Duodenal mucosa (tissue), 2 donors: ENCODE results near the gene POLR3B.

Source experiments
- H3K27ac ChIP-seq: one replicate; pipeline ENCODE4 v1.7.0; 2013; ENCODE audit warnings: low read depth, low read length
- H3K27me3 ChIP-seq, 2 donors: one replicate each; pipeline ENCODE4 v1.7.0; 2013; ENCODE audit warnings: low read length in 2 of 2, control low read depth in 1 of 2; ENCODE audit not compliant: insufficient read depth in 2 of 2, control insufficient read depth in 1 of 2
- H3K36me3 ChIP-seq, 2 donors: one replicate each; pipeline ENCODE4 v1.7.0; 2013; ENCODE audit warnings: low read length in 2 of 2, control low read depth in 1 of 2; ENCODE audit not compliant: insufficient read depth in 2 of 2, control insufficient read depth in 1 of 2
- H3K4me1 ChIP-seq, 2 donors: one replicate each; pipeline ENCODE4 v1.7.0; 2013; ENCODE audit warnings: low read length in 2 of 2, control low read depth in 1 of 2; ENCODE audit not compliant: insufficient read depth in 2 of 2, control insufficient read depth in 1 of 2
- H3K4me3 ChIP-seq, 2 donors: one replicate each; pipeline ENCODE4 v1.7.0; 2013; ENCODE audit warnings: low read length in 2 of 2, low read depth in 1 of 2
- H3K9ac ChIP-seq, 2 donors: one replicate each; pipeline ENCODE4 v1.7.0; 2013; ENCODE audit warnings: low read length in 2 of 2, low read depth in 1 of 2
- H3K9me3 ChIP-seq, 2 donors: one replicate each; pipeline ENCODE4 v1.7.0; 2013; ENCODE audit warnings: low read length in 2 of 2, control low read depth in 1 of 2; ENCODE audit not compliant: control insufficient read depth in 1 of 2

Gene POLR3B

DNA sequence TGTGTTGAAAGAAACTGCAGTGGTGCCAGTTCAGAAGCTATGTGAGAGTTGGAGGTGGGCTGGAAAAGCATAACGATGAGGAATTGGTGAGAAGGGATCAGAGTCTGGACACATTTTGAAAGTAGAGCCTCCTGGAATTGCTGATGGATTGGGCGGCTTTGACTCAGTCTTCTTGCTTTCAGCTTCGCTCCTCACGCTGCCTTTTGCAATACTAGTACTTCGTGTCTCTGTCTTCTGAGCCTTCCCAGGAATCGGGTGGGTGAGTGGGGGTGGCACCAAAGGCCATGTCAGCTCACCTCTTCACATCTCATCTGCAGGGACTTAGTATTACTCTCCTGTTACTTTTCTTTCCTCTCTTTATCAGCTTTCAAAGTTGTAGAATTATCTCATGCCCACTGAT, 123.7 kb downstream of the POLR3B start:
- Histone ChIP-seq H3K4me3 (no peak overlapping the region), H3K4me1 (no peaks in the 10 kb centered on the region), H3K27ac (no peak overlapping the region)

GRCh38 chr12:106487664-106488063, 130.1 kb downstream of the POLR3B start:
- Histone ChIP-seq H3K4me3 (no peak overlapping the region), H3K36me3 (peaks cover 0 to 4% of the 10 kb centered on the region in 2 donors), H3K9ac (no peak overlapping the region)

More for the DNA sequence above, 123.7 kb downstream of the POLR3B start:
- Histone ChIP-seq H3K27me3 (no peaks in the 10 kb centered on the region), H3K36me3 (peaks cover 0 to 4% of the 10 kb centered on the region in 2 donors), H3K9ac (no peak overlapping the region), H3K9me3 (no peaks in the 10 kb centered on the region)

GRCh38 chr12:106488884-106489283, 131.3 kb downstream of the POLR3B start:
- H3K36me3 ChIP-seq: peaks cover 0 to 4% of the 10 kb centered on the region in 2 donors
- H3K9ac ChIP-seq: no peak overlapping the region
- H3K4me3 ChIP-seq: no peak overlapping the region
- no peak overlapping the region for H3K27ac ChIP-seq
- no peaks in the 10 kb centered on the region for H3K27me3 ChIP-seq
- no peaks in the 10 kb centered on the region for H3K9me3 ChIP-seq
- no peaks in the 10 kb centered on the region for H3K4me1 ChIP-seq

More at GRCh38 chr12:106487664-106488063, 130.1 kb downstream of the POLR3B start:
- H3K4me1 ChIP-seq: no peaks in the 10 kb centered on the region
- H3K27ac ChIP-seq: no peak overlapping the region
- H3K27me3 ChIP-seq: no peaks in the 10 kb centered on the region
- no peaks in the 10 kb centered on the region for H3K9me3 ChIP-seq

DNA sequence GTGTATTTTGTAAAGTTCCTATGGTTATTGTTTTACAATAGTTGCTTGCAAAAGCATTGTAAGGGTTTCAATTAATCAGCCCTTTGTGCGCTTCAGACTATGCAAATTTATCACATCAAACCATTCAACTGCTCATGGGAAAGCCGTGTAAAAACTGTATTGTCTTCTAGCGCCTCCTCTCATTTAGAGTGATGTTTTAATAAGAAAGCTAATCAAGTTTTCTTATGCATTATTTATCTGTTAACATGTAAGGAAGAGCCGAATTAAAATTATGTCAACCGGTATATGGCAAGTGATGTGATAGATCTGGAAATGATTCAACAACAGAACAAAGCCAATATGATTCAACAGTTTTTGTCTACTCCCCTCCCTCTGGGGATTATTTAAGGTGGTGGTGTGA, 132.7 kb downstream of the POLR3B start:
- no peak overlapping the region for H3K9ac ChIP-seq
- H3K36me3 ChIP-seq: peaks cover 0 to 2% of the 10 kb centered on the region in 2 donors
- no peak overlapping the region for H3K4me3 ChIP-seq
- no peaks in the 10 kb centered on the region for H3K9me3 ChIP-seq
- no peak overlapping the region for H3K27ac ChIP-seq
- H3K4me1 ChIP-seq: no peaks in the 10 kb centered on the region
- H3K27me3 ChIP-seq: no peaks in the 10 kb centered on the region

GRCh38 chr12:106492857-106493256, 135.3 kb downstream of the POLR3B start:
- H3K27me3 ChIP-seq: no peaks in the 10 kb centered on the region
- H3K4me3 ChIP-seq: no peak overlapping the region
- H3K9ac ChIP-seq: no peak overlapping the region
- no peaks in the 10 kb centered on the region for H3K4me1 ChIP-seq
- no peaks in the 10 kb centered on the region for H3K9me3 ChIP-seq
- H3K27ac ChIP-seq: no peak overlapping the region
- peaks cover 0 to 5% of the 10 kb centered on the region in 2 donors for H3K36me3 ChIP-seq

GRCh38 chr12:106493531-106493930, 136.0 kb downstream of the POLR3B start:
- H3K27ac ChIP-seq: no peak overlapping the region
- no peak overlapping the region for H3K9ac ChIP-seq
- H3K9me3 ChIP-seq: no peaks in the 10 kb centered on the region
- no peaks in the 10 kb centered on the region for H3K4me1 ChIP-seq
- H3K27me3 ChIP-seq: no peaks in the 10 kb centered on the region
- peaks cover 0 to 9% of the 10 kb centered on the region in 2 donors for H3K36me3 ChIP-seq
- H3K4me3 ChIP-seq: no peak overlapping the region

GRCh38 chr12:106495354-106495965, 137.9 kb downstream of the POLR3B start:
- H3K27me3 ChIP-seq: no peaks in the 10 kb centered on the region
- peaks cover 0 to 19% of the 10 kb centered on the region in 2 donors for H3K36me3 ChIP-seq
- no peak overlapping the region for H3K9ac ChIP-seq
- H3K4me3 ChIP-seq: no peak overlapping the region
- H3K4me1 ChIP-seq: no peaks in the 10 kb centered on the region
- H3K9me3 ChIP-seq: no peaks in the 10 kb centered on the region
- no peak overlapping the region for H3K27ac ChIP-seq

- peaks cover 4 to 37% of the 10 kb centered on the region in 2 donors for H3K36me3 ChIP-seq
- no peak overlapping the region for H3K9ac ChIP-seq
- no peak overlapping the region for H3K4me3 ChIP-seq
- H3K4me1 ChIP-seq: no peaks in the 10 kb centered on the region
- H3K27ac ChIP-seq: no peak overlapping the region
- no peaks in the 10 kb centered on the region for H3K9me3 ChIP-seq
- no peaks in the 10 kb centered on the region for H3K27me3 ChIP-seq
These were observed 140.5 kb downstream of the POLR3B start for GRCh38 chr12:106498056-106498455.

DNA sequence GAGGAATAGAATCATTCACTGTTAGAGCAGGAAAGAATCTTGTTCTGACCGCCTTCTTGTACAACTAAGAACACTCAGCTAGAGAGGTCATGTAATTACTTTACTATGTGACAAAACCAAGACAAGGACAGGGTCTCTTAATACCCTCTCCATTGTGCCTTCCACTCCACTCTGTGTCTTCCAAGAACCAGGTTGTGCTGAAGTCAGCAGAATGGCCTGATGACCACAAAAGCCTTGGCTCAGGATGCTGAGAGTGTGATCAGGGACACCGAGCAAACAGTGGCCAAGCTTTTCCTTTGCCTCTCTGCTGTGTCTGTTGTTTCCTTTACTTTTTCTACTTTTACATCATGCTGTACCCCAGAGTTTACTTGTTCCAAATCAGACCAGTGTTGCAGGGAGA, 142.1 kb downstream of the POLR3B start:
- Histone ChIP-seq H3K36me3 (peaks cover 9 to 43% of the 10 kb centered on the region in 2 donors), H3K27ac (no peak overlapping the region), H3K9me3 (no peaks in the 10 kb centered on the region), H3K4me1 (no peaks in the 10 kb centered on the region), H3K4me3 (no peak overlapping the region), H3K27me3 (no peaks in the 10 kb centered on the region), H3K9ac (no peak overlapping the region)

DNA sequence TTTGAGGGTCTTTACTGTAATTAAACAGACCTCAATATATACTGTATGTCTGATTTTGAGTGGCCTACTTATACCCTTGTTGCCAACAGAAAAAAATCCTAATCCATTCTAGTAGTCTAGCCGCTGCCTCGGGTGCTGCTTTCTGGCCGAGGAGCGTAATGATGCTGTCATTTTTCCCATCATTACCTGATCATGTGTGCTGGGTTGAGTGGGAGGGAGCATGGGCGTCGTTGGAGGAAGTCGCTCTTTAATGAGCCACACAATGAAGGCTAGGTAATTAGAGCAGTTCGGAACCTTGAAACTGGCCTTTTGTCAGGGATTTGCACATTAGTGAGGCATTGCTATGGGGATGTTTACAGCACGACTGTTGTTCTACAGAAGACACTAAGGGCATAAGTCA, 149.1 kb downstream of the POLR3B start:
- Histone ChIP-seq H3K4me1 (no peaks in the 10 kb centered on the region), H3K27me3 (no peaks in the 10 kb centered on the region), H3K9me3 (no peaks in the 10 kb centered on the region), H3K36me3 (peaks cover 13 to 25% of the 10 kb centered on the region in 2 donors), H3K9ac (no peak overlapping the region), H3K4me3 (no peak overlapping the region), H3K27ac (no peak overlapping the region)
